ENCODE measurements around the gene C2CD4C.

Gene C2CD4C

GRCh38 chr19:379796-380195 is 29.2 kb downstream of the C2CD4C start:
- DNase-seq: no peak

- DNase-seq: no peak
These were observed 30.2 kb downstream of the C2CD4C start for GRCh38 chr19:378706-379105.

- no peak for DNase-seq
These were observed 31.0 kb downstream of the C2CD4C start for GRCh38 chr19:377801-378581.

- DNase-seq: no peak
These were observed 32.9 kb downstream of the C2CD4C start for GRCh38 chr19:376111-376470.

- no peak for DNase-seq
These were observed 33.4 kb downstream of the C2CD4C start for GRCh38 chr19:375395-376110.

- DNase-seq: no peak
These were observed 34.1 kb downstream of the C2CD4C start for GRCh38 chr19:374886-375235.

GRCh38 chr19:374183-374885 is 34.6 kb downstream of the C2CD4C start:
- DNase-seq: peak; percentile 93

- no peak for DNase-seq
These were observed 35.4 kb downstream of the C2CD4C start for GRCh38 chr19:373391-374182.

GRCh38 chr19:372306-372890 is 36.5 kb downstream of the C2CD4C start:
- DNase-seq: peak; percentile 81

GRCh38 chr19:371501-372168 is 37.3 kb downstream of the C2CD4C start:
- DNase-seq: peak; percentile 45

GRCh38 chr19:370641-371330 is 38.2 kb downstream of the C2CD4C start:
- DNase-seq: no peak

- no peak for DNase-seq
These were observed 39.1 kb downstream of the C2CD4C start for GRCh38 chr19:369876-370275.

GRCh38 chr19:369256-369655 is 39.7 kb downstream of the C2CD4C start:
- DNase-seq: no peak

- no peak for DNase-seq
These were observed 40.3 kb downstream of the C2CD4C start for GRCh38 chr19:368630-369024.

- no peak for DNase-seq
These were observed 40.9 kb downstream of the C2CD4C start for GRCh38 chr19:367963-368629.

- no peak for DNase-seq
These were observed 41.4 kb downstream of the C2CD4C start for GRCh38 chr19:367561-367960.

- DNase-seq: no peak
These were observed 42.0 kb downstream of the C2CD4C start for GRCh38 chr19:366951-367350.

GRCh38 chr19:366205-366783 is 42.7 kb downstream of the C2CD4C start:
- no peak for DNase-seq

GRCh38 chr19:364496-365287 is 44.3 kb downstream of the C2CD4C start:
- DNase-seq: no peak

- DNase-seq: no peak
These were observed 46.3 kb downstream of the C2CD4C start for GRCh38 chr19:362683-363082.

Data from NCI-H2171 treated with DMSO at 0.1 percent for 48 hours (cell line).